ENCODE measurements around the gene TMEM167B. TPM values are rescaled to one million over a fixed set of nuclear protein-coding genes. Genes with fewer than 3 reads are reported as not detected.

Gene TMEM167B
- total and polyA plus RNA-seq, 2 experiments from 2014 or later, result 27.7 to 35.6 TPM

- H3K4me1 ChIP-seq (ENCODE audit: insufficient read depth), result no peaks in the 10 kb centered on the region
- no peak for DNase-seq
- 0 out of 2 replicates have a peak, but pooled peaks cover 1% of the 10 kb centered on the region for H3F3A ChIP-seq (ENCODE audit: insufficient read depth)
- H3K4me2 ChIP-seq (ENCODE audit: unreplicated experiment), result no peak overlapping the region
- no peaks in the 10 kb centered on the region for H3K9me3 ChIP-seq (ENCODE audit: low read depth)
- H2AFZ ChIP-seq, result no peak overlapping the region
- H3K9ac ChIP-seq, result no peak overlapping the region
- TF ChIP-seq EZH2phosphoT487 (IDR thresholded peaks at IDR 0.05; ENCODE audit: insufficient read depth, low read depth) (no peak), EZH2 (IDR thresholded peaks at IDR 0.05; ENCODE audit: insufficient read depth, poor library complexity, severe bottlenecking) (no peak)
- peaks cover 12% of the 10 kb centered on the region for H3K79me2 ChIP-seq (ENCODE audit: insufficient read depth)
- no peaks in the 10 kb centered on the region for H3K9me2 ChIP-seq (ENCODE audit: insufficient read depth)
- H3K27me3 ChIP-seq (replicated peaks; ENCODE audit: insufficient read depth), result no peaks in the 10 kb centered on the region
- no peak overlapping the region for H3K27ac ChIP-seq
- in situ Hi-C loops (cut with MboI), result no loop called here
- H3K4me3 ChIP-seq, result no peak overlapping the region
- WGBS, 2 experiments (ENCODE audit: low coverage in 1 of 2, low lambda C conversion rate in 2 of 2, missing lambda C conversion rate in 2 of 2), result 47 to 51% methylated on average over 1 of the region's 1 CpG
- H3K36me3 ChIP-seq (ENCODE audit: low read depth), result no peaks in the 10 kb centered on the region
- no peaks in the 10 kb centered on the region for H4K20me1 ChIP-seq (ENCODE audit: insufficient read depth)
Measured at GRCh38 chr1:109045595-109045994, 45.0 kb upstream of the TMEM167B start.

- WGBS, 2 experiments (ENCODE audit: low coverage in 1 of 2, low lambda C conversion rate in 2 of 2, missing lambda C conversion rate in 2 of 2), result 83 to 84% methylated on average over 4 of the region's 4 CpGs
- Histone ChIP-seq H3K27ac (no peak overlapping the region), H3K36me3 (ENCODE audit: low read depth) (no peaks in the 10 kb centered on the region), H3K9ac (no peak overlapping the region), H2AFZ (no peak overlapping the region), H3F3A (ENCODE audit: insufficient read depth) (no peaks in the 10 kb centered on the region), H3K9me3 (ENCODE audit: low read depth) (no peaks in the 10 kb centered on the region), H3K79me2 (ENCODE audit: insufficient read depth) (peaks cover under 1% of the 10 kb centered on the region), H3K27me3 (replicated peaks; ENCODE audit: insufficient read depth) (no peaks in the 10 kb centered on the region), H3K4me2 (ENCODE audit: unreplicated experiment) (no peak overlapping the region), H4K20me1 (ENCODE audit: insufficient read depth) (no peaks in the 10 kb centered on the region), H3K4me3 (no peak overlapping the region), H3K9me2 (ENCODE audit: insufficient read depth) (no peaks in the 10 kb centered on the region), H3K4me1 (ENCODE audit: insufficient read depth) (no peaks in the 10 kb centered on the region)
- TF ChIP-seq EZH2phosphoT487 (IDR thresholded peaks at IDR 0.05; ENCODE audit: insufficient read depth, low read depth) (no peak), EZH2 (IDR thresholded peaks at IDR 0.05; ENCODE audit: insufficient read depth, poor library complexity, severe bottlenecking) (no peak)
- DNase-seq, result no peak
- in situ Hi-C loops (cut with MboI), result no loop called here
Measured at GRCh38 chr1:109046671-109047070, 43.9 kb upstream of the TMEM167B start.

GRCh38 chr1:109047339-109047738 lies 43.2 kb upstream of the TMEM167B start:
- no peaks in the 10 kb centered on the region for H3K79me2 ChIP-seq (ENCODE audit: insufficient read depth)
- 83 to 89% methylated on average over 6 of the region's 6 CpGs for WGBS, 2 experiments (ENCODE audit: low coverage in 1 of 2, low lambda C conversion rate in 2 of 2, missing lambda C conversion rate in 2 of 2)
- DNase-seq, result no peak

GRCh38 chr1:109048335-109048734 lies 42.2 kb upstream of the TMEM167B start:
- Histone ChIP-seq H3K9me2 (ENCODE audit: insufficient read depth) (no peaks in the 10 kb centered on the region), H3K9me3 (ENCODE audit: low read depth) (no peaks in the 10 kb centered on the region), H3K9ac (no peak overlapping the region), H3F3A (ENCODE audit: insufficient read depth) (no peaks in the 10 kb centered on the region), H3K36me3 (ENCODE audit: low read depth) (no peaks in the 10 kb centered on the region), H3K4me3 (no peak overlapping the region), H3K4me1 (ENCODE audit: insufficient read depth) (no peaks in the 10 kb centered on the region), H4K20me1 (ENCODE audit: insufficient read depth) (no peaks in the 10 kb centered on the region), H3K27ac (no peak overlapping the region), H3K4me2 (ENCODE audit: unreplicated experiment) (no peak overlapping the region), H3K79me2 (ENCODE audit: insufficient read depth) (no peaks in the 10 kb centered on the region), H3K27me3 (replicated peaks; ENCODE audit: insufficient read depth) (no peaks in the 10 kb centered on the region), H2AFZ (no peak overlapping the region)
- in situ Hi-C loops (cut with MboI), result no loop called here
- TF ChIP-seq EZH2phosphoT487 (IDR thresholded peaks at IDR 0.05; ENCODE audit: insufficient read depth, low read depth), result no peak
- TF ChIP-seq EZH2 (IDR thresholded peaks at IDR 0.05; ENCODE audit: insufficient read depth, poor library complexity, severe bottlenecking), result no peak
- 13 to 30% methylated on average over 2 of the region's 2 CpGs for WGBS, 2 experiments (ENCODE audit: low coverage in 1 of 2, low lambda C conversion rate in 2 of 2, missing lambda C conversion rate in 2 of 2)
- DNase-seq, result no peak

More at GRCh38 chr1:109047339-109047738, 43.2 kb upstream of the TMEM167B start:
- Histone ChIP-seq H3K4me1 (ENCODE audit: insufficient read depth) (no peaks in the 10 kb centered on the region), H3K9me3 (ENCODE audit: low read depth) (no peaks in the 10 kb centered on the region), H3K4me2 (ENCODE audit: unreplicated experiment) (no peak overlapping the region), H3F3A (ENCODE audit: insufficient read depth) (no peaks in the 10 kb centered on the region), H3K9ac (no peak overlapping the region), H3K36me3 (ENCODE audit: low read depth) (no peaks in the 10 kb centered on the region), H3K4me3 (no peak overlapping the region), H4K20me1 (ENCODE audit: insufficient read depth) (no peaks in the 10 kb centered on the region), H2AFZ (no peak overlapping the region), H3K27me3 (replicated peaks; ENCODE audit: insufficient read depth) (no peaks in the 10 kb centered on the region), H3K9me2 (ENCODE audit: insufficient read depth) (no peaks in the 10 kb centered on the region), H3K27ac (no peak overlapping the region)
- in situ Hi-C loops (cut with MboI), result no loop called here
- TF ChIP-seq EZH2 (IDR thresholded peaks at IDR 0.05; ENCODE audit: insufficient read depth, poor library complexity, severe bottlenecking) (no peak), EZH2phosphoT487 (IDR thresholded peaks at IDR 0.05; ENCODE audit: insufficient read depth, low read depth) (no peak)

Measured in GM23248 (cell line).